ENCODE data around the gene EXOC4.
"Not testable (repeated sequence)": the region's sequence is repeated elsewhere in the genome, so short reads cannot be mapped to it uniquely, and the experiment has no call there.

EXOC4 gene

DNA sequence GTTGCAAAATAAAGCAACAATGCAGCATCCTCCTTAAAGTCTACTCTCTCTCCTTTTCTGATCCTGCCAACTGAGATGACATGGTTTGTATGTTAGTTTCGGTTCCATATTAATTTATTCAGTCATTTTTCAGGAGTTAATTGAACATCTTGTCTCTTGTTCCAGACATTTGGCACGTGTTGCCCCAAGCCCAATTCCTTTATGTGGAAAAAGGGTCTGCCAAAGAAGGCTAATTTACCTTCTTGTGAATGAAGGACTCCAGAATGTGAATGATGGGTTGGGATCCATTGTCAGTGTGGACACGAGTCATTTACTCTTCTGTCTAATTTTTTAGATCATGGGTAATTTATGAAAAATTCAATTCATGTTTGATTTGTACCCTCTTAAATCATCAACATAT lies 523.4 kb downstream of the EXOC4 start:
- no peak for DNase-seq
- Mint-ChIP-seq H3K27me3 (no peaks in the 10 kb centered on the region), H3K4me1 (no peaks in the 10 kb centered on the region), H3K4me3 (no peak overlapping the region), H3K9me3 (peaks cover 4 to 8% of the 10 kb centered on the region in 2 donors), H3K27ac (no peak overlapping the region)
- ATAC-seq = no peak

DNA sequence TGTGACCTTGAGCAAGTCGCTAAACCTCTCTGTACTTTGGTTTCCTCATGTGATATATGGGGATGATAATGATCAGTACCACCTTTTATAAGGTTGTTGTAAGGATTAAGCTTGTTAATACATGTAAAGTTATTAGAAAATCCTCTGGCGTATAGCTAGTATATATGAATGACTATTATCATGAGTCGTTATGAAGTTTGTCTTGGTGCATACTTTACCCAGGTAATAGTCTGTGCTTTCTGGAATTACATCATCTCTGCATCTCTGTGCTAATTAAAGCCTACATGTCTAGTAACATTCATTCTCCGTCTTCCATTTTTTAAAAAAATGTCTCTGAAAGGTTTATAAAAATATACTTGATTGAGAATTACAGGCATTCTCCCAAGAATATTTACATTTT lies 524.8 kb downstream of the EXOC4 start:
- Mint-ChIP-seq H3K27ac (no peak overlapping the region), H3K4me1 (no peaks in the 10 kb centered on the region), H3K4me3 (no peak overlapping the region), H3K9me3 (peaks cover 4 to 8% of the 10 kb centered on the region in 2 donors), H3K27me3 (no peaks in the 10 kb centered on the region)
- ATAC-seq (no peak), DNase-seq (no peak)

DNA sequence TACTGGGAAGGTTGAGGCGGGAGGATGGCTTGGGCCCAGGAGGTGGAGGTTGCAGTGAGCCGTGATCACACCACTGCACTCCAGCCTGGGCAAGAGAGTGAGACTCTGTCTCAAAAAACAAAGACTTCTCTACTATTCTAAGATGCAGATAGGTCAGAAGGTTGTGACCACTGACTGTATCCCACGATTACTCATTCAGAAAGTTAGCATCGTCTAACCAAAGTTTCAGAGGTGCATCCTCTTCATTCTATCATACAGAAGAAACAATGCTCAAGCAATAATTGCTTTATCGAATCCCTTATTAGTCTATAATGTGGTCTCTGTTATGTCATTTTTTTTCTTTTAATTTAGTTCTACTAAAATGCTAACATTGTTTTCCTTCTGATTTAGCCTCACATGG lies 525.6 kb downstream of the EXOC4 start:
- Mint-ChIP-seq H3K27ac (no peak overlapping the region), H3K4me1 (no peaks in the 10 kb centered on the region), H3K27me3 (no peaks in the 10 kb centered on the region), H3K4me3 (no peak overlapping the region), H3K9me3 (peaks cover 4 to 8% of the 10 kb centered on the region in 2 donors)
- DNase-seq (no peak), ATAC-seq (peak; percentile 82)

DNA sequence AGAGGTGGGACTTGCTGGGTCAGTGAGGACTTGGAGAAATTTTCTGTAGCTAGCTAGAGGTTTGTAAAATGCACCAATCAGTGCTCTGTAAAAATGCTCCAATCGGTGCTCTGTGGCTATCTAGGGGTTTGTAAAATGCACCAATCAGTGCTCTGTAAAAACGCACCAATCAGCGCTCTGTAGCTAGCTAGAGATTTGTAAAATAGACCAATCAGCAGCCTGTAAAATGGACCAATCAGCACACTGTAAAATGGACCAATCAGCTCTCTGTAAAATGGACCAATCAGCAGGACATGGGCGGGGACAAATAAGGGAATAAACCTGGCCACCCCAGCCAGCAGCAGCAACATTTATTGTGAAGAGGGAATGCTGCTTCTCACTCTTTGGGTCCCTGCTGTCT lies 526.7 kb downstream of the EXOC4 start:
- not testable (repeated sequence) for DNase-seq, H3K27ac Mint-ChIP-seq, H3K27me3 Mint-ChIP-seq, ATAC-seq, H3K9me3 Mint-ChIP-seq, H3K4me1 Mint-ChIP-seq, H3K4me3 Mint-ChIP-seq

- ATAC-seq = no peak
- Mint-ChIP-seq H3K9me3 (peaks cover 4 to 8% of the 10 kb centered on the region in 2 donors), H3K27me3 (no peaks in the 10 kb centered on the region), H3K4me1 (no peaks in the 10 kb centered on the region), H3K27ac (no peak overlapping the region), H3K4me3 (no peak overlapping the region)
- no peak for DNase-seq
Observed at GRCh38 chr7:133780912-133781311, 528.0 kb downstream of the EXOC4 start.

DNA sequence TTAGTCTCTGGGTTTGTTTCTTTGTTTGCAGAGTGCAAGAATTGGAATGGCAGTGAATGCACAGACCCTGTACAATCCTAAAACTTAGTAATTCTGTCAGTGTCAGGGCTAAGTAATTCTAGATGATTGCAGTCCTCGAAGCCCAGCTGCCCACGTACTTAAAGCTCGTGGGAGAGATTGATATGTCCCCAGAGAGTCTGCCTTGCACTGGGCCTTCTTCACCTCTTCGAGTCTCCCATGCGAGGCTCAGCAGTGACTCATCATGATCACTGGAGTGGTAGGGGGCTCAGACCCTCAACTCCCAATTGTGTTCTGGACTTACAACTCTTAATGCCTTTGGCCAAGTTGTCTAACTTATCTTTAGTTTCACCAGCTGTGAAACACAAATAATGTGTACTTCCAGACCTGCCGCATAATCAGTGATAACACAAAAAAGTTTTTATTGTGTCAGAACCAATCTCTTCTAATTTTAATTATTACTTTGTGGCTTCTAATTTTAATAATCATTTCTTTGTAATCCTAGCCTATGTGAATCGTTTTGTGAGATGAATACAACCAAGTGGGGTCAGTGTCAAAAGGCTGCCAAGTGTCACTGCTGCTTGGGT lies 528.7 kb downstream of the EXOC4 start:
- ATAC-seq = no peak
- H3K4me1 Mint-ChIP-seq = no peaks in the 10 kb centered on the region

GRCh38 chr7:133782470-133782869 lies 529.6 kb downstream of the EXOC4 start:
- Mint-ChIP-seq H3K4me3 (no peak overlapping the region), H3K4me1 (no peaks in the 10 kb centered on the region), H3K27me3 (no peaks in the 10 kb centered on the region), H3K27ac (no peak overlapping the region), H3K9me3 (peaks cover 4 to 8% of the 10 kb centered on the region in 2 donors)
- ATAC-seq (no peak), DNase-seq (no peak)

More for the DNA sequence above, 528.7 kb downstream of the EXOC4 start:
- H3K27ac Mint-ChIP-seq = no peak overlapping the region
- H3K9me3 Mint-ChIP-seq = peaks cover 4 to 8% of the 10 kb centered on the region in 2 donors
- H3K4me3 Mint-ChIP-seq = no peak overlapping the region
- no peak for DNase-seq
- H3K27me3 Mint-ChIP-seq = no peaks in the 10 kb centered on the region

DNA sequence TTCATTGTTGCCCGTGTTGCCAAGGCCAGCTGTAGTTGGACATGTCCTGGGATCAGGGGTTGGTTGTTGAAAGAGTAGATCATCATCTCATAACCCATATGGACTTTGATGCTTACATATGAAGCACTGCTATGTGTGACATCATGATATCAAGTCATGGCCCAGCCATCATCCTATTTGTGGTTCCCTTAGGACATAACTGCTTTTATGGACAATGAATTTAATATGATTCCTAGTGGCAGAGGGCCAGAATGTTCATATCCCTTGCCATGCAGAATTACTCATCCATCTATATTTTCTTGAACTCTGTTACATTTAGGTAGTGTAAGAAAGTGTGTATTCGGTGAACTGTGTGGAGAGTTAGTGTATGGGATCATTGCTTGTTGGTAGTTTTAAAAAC lies 530.4 kb downstream of the EXOC4 start:
- ATAC-seq (no peak), DNase-seq (no peak)
- no peak overlapping the region for H3K4me3 Mint-ChIP-seq
- H3K4me1 Mint-ChIP-seq = no peaks in the 10 kb centered on the region
- no peaks in the 10 kb centered on the region for H3K27me3 Mint-ChIP-seq
- no peak overlapping the region for H3K27ac Mint-ChIP-seq
- H3K9me3 Mint-ChIP-seq = peaks cover 4 to 8% of the 10 kb centered on the region in 2 donors

DNA sequence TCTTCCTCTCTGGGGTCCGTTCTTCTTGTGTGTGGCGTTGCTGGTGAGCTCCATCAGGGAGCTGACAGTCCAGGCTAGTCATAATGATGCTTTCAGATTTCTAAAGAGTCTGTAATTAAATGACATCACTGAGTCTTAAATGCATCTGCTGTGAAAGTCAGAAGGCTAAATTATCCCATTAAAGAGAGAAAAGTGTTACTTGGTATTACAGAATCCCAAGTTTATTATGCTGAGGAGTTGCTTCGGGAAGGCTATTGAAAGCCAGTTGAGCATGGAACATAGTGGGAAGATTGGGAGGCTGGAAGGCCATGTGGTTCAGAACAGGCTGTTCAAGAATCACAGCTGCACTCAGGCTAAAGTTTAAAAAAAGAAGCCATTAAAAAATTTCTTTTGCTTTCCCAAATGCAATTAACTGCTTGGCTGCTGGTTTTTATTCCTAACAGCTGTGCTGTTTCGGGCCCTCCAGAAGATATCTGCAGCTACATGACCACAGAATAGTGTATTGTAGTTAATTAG lies 531.7 kb downstream of the EXOC4 start:
- Mint-ChIP-seq H3K4me3 (no peak overlapping the region), H3K27me3 (no peaks in the 10 kb centered on the region), H3K4me1 (no peaks in the 10 kb centered on the region), H3K27ac (no peak overlapping the region), H3K9me3 (peaks cover under 1 to 3% of the 10 kb centered on the region in 2 donors)
- ATAC-seq (no peak), DNase-seq (no peak)

- no peak overlapping the region for H3K27ac Mint-ChIP-seq
- DNase-seq (no peak), ATAC-seq (no peak)
- no peaks in the 10 kb centered on the region for H3K27me3 Mint-ChIP-seq
- peaks cover 0 to 5% of the 10 kb centered on the region in 2 donors for H3K9me3 Mint-ChIP-seq
- H3K4me1 Mint-ChIP-seq = no peaks in the 10 kb centered on the region
- no peak overlapping the region for H3K4me3 Mint-ChIP-seq
Observed at GRCh38 chr7:133786401-133786937, 533.6 kb downstream of the EXOC4 start.

DNA sequence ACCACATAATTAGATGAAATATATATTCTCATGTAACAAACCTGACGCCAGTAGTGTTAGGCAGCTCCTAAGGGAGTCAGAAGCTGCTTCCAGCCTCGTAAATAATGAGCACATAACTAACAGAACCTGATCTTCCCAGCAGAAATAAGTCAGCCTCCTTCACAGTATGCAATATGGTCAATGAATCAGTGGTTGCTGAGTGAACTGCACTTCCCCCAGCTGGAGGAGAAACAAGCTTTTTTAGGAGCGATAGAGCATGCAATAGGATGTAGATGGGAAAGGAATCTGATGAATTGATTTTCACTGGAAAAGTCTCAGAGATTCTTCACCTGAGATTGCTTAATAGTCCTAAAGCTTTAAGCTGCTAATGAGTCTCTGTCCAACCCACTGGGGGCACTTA lies 537.1 kb downstream of the EXOC4 start:
- Mint-ChIP-seq H3K4me3 (no peak overlapping the region), H3K27me3 (no peaks in the 10 kb centered on the region), H3K9me3 (peaks cover 0 to 5% of the 10 kb centered on the region in 2 donors), H3K27ac (no peak overlapping the region), H3K4me1 (no peaks in the 10 kb centered on the region)
- no peak for ATAC-seq
- DNase-seq = no peak

DNA sequence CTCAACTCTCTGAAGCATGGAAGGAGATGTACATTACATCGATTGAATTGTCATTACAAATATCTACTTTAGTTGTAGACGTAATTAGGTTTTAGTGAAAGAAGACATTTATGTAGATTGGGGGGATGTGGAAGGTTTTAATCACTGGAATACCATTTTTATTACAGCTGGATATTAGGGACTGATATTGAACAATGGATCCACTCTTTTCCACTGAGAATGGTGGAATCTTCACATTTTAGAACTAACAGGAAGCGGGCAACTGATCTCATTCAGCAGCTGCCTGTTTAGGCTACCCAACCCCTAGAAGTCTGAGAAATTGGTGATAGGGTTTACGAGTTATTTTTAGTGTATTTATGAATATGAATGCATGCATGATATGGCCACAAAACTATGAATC lies 538.0 kb downstream of the EXOC4 start:
- DNase-seq (no peak), ATAC-seq (no peak)
- Mint-ChIP-seq H3K9me3 (peaks cover 0 to 5% of the 10 kb centered on the region in 2 donors), H3K4me1 (no peaks in the 10 kb centered on the region), H3K27me3 (no peaks in the 10 kb centered on the region), H3K4me3 (no peak overlapping the region), H3K27ac (no peak overlapping the region)

DNA sequence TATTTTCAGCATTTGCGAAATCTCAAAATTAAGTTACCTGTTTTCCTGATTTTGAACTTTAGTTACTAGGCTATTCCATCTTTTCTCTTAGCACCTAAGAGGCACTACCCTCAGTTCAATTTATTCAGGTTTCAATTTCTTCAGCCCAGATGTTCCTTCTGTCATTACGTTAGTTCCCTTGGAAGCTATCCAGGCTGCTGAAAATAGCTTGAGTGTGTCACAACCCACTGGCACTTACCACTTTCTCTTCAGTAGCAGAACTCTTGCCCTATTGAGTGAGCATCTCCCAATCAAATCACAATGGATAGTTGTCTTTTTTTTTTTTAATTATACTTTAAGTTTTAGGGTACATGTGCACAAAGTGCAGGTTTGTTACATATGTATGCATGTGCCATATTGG lies 541.6 kb downstream of the EXOC4 start:
- ATAC-seq (no peak), DNase-seq (no peak)
- H3K27ac Mint-ChIP-seq = no peak overlapping the region
- no peaks in the 10 kb centered on the region for H3K27me3 Mint-ChIP-seq
- peaks cover 0 to 5% of the 10 kb centered on the region in 2 donors for H3K9me3 Mint-ChIP-seq
- no peak overlapping the region for H3K4me3 Mint-ChIP-seq
- H3K4me1 Mint-ChIP-seq = no peaks in the 10 kb centered on the region

GRCh38 chr7:133795068-133795665 lies 542.3 kb downstream of the EXOC4 start:
- no peak for DNase-seq
- peaks cover 0 to under 1% of the 10 kb centered on the region in 2 donors for H3K9me3 Mint-ChIP-seq
- ATAC-seq = no peak
- no peak overlapping the region for H3K4me3 Mint-ChIP-seq
- H3K4me1 Mint-ChIP-seq = no peaks in the 10 kb centered on the region
- peak overlapping the region in 1 of 2 donors; percentile 54 for H3K27ac Mint-ChIP-seq
- H3K27me3 Mint-ChIP-seq = no peaks in the 10 kb centered on the region

DNA sequence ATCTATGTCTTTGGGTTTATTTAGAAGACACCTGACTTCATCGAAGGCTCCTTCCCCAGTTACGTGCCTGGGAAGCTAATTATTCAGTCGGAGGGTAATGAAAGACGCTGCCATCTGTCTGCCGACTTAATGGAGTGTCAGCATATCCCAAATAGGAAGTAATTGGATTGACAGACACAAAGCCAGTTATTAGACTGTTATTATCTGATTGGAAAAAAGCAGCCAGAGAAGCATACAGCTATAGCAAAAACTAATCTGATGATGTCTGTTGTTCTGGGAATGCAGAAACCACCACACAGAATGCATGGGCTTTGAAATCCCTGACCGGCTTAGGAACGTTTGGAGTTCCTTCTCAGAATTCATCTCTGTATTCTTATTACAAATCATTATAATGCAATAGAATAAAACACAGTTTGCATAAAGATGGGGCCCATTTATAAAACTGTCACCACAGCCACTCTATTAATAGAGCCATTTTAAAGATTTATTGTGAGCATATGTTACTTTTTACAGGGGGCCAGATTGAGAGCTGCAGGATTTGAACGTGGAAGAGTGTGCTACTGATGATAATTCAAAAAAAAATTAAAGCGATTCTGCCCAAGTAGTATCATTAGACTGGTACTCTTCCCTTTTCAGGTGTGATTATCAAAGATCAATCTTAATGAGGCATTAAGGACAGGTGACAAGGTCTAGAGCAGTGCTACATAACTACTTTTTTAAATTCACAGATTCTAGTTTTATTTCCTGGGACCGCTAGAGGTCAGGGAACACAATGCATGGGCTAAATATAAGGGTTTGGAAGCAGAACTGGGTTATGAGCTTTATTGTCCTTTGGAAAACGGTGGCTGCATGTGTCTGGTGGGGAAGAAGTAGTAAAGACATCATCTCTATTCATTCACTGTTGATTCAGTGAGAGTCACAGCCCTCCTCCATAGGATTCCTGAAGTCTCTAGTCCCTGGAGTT lies 544.2 kb downstream of the EXOC4 start:
- H3K9me3 Mint-ChIP-seq = no peaks in the 10 kb centered on the region
- no peak overlapping the region for H3K4me3 Mint-ChIP-seq
- H3K27ac Mint-ChIP-seq = peak overlapping the region in 1 of 2 donors; percentile 74
- DNase-seq = no peak
- H3K4me1 Mint-ChIP-seq = no peaks in the 10 kb centered on the region
- no peak for ATAC-seq
- no peaks in the 10 kb centered on the region for H3K27me3 Mint-ChIP-seq

Measured in stimulated activated naive CD8-positive, alpha-beta T cell treated with anti-CD3 and anti-CD28 coated beads, Interleukin-15, amount 100 ng/mL, for 72 hours (primary cell).